ENCODE results near the gene ANKRD16. TPM values are rescaled to one million over a fixed set of nuclear protein-coding genes. Genes with fewer than 3 reads are reported as not detected.
"Not testable (repeated sequence)": the region's sequence is repeated elsewhere in the genome, so short reads cannot be mapped to it uniquely, and the experiment has no call there.

Gene ANKRD16
- total RNA-seq, 2 donors from 2014 or later, result 12.5 to 13.0 TPM

DNA sequence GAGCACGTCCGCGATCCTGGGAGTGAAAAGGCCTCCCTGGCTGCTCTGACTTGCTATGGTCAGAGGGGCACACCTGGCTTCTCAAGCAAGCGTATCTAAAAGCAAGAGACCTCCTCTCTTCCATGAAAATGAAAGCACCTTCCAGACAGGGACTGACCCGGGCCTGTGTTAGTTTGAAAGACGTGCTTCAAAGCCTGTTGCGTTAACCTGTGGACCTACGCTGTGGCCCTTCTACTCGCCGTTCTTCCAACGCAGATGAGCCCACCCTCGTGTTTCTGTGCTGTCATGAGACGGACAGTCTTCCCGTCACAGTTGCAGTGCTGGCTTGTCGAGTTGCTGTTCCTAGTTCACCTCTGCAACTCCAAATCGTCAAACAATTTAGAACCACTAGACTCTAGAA is 61.0 kb downstream of the ANKRD16 start:
- no peaks in the 10 kb centered on the region for H3K9me3 Mint-ChIP-seq
- no peaks in the 10 kb centered on the region for H3K27me3 Mint-ChIP-seq (ENCODE audit: insufficient read depth)
- Histone ChIP-seq H3K9ac (ENCODE audit: extremely low read depth, low read length, poor library complexity, severe bottlenecking) (no peak overlapping the region), H3K27ac (ENCODE audit: low read depth, low read length) (no peak overlapping the region), H3K4me3 (ENCODE audit: low read length) (no peak overlapping the region), H3K9me3 (ENCODE audit: control insufficient read depth, low read length) (no peaks in the 10 kb centered on the region), H3K27me3 (ENCODE audit: control insufficient read depth, insufficient read depth, low read length, poor library complexity, severe bottlenecking) (no peaks in the 10 kb centered on the region), H3K36me3 (ENCODE audit: control insufficient read depth, insufficient read depth, low read length) (no peaks in the 10 kb centered on the region), H3K4me1 (ENCODE audit: control insufficient read depth, insufficient read depth, low read length) (no peaks in the 10 kb centered on the region)
- peaks cover 3% of the 10 kb centered on the region for H3K4me1 Mint-ChIP-seq
- no peak overlapping the region for H3K27ac Mint-ChIP-seq
- no peak overlapping the region for H3K4me3 Mint-ChIP-seq
- 94 to 95% methylated on average over 15 to 16 of the region's 16 CpGs for WGBS, 2 experiments (ENCODE audit: insufficient coverage in 1 of 2, insufficient read length in 1 of 2)
- TF ChIP-seq, protein P1, sequence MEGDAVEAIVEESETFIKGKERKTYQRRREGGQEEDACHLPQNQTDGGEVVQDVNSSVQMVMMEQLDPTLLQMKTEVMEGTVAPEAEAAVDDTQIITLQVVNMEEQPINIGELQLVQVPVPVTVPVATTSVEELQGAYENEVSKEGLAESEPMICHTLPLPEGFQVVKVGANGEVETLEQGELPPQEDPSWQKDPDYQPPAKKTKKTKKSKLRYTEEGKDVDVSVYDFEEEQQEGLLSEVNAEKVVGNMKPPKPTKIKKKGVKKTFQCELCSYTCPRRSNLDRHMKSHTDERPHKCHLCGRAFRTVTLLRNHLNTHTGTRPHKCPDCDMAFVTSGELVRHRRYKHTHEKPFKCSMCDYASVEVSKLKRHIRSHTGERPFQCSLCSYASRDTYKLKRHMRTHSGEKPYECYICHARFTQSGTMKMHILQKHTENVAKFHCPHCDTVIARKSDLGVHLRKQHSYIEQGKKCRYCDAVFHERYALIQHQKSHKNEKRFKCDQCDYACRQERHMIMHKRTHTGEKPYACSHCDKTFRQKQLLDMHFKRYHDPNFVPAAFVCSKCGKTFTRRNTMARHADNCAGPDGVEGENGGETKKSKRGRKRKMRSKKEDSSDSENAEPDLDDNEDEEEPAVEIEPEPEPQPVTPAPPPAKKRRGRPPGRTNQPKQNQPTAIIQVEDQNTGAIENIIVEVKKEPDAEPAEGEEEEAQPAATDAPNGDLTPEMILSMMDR (conservative IDR thresholded peaks at IDR 0.05), result no peak
- no peak for DNase-seq
- H3K36me3 Mint-ChIP-seq (ENCODE audit: low read depth), result no peaks in the 10 kb centered on the region

DNA sequence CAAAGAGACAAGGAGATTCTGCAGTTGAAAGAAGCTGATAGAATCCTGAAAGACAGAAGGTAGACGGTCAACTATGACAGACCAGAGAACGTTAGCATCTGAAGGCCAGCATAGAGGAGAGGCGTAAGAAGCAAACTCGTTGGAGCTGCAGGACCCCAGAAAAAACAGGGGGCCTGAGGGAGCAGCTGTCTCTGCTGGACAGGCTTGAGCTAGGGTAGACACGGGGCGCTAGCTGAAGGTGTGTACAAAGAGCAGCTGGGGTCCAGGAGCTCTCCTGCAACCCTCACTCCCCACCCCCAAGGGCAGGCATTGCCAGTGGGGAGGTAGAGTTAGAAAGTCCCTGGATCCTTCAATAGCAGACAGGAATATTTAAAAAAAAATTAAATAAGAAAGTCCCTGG is 61.9 kb downstream of the ANKRD16 start:
- Mint-ChIP-seq H3K27me3 (ENCODE audit: insufficient read depth) (no peaks in the 10 kb centered on the region), H3K4me1 (peaks cover 3% of the 10 kb centered on the region), H3K9me3 (no peaks in the 10 kb centered on the region), H3K4me3 (no peak overlapping the region), H3K36me3 (ENCODE audit: low read depth) (no peaks in the 10 kb centered on the region), H3K27ac (no peak overlapping the region)
- DNase-seq, result no peak
- Histone ChIP-seq H3K4me1 (ENCODE audit: control insufficient read depth, insufficient read depth, low read length) (no peaks in the 10 kb centered on the region), H3K27ac (ENCODE audit: low read depth, low read length) (no peak overlapping the region), H3K4me3 (ENCODE audit: low read length) (no peak overlapping the region), H3K9me3 (ENCODE audit: control insufficient read depth, low read length) (no peaks in the 10 kb centered on the region), H3K36me3 (ENCODE audit: control insufficient read depth, insufficient read depth, low read length) (no peaks in the 10 kb centered on the region), H3K27me3 (ENCODE audit: control insufficient read depth, insufficient read depth, low read length, poor library complexity, severe bottlenecking) (no peaks in the 10 kb centered on the region), H3K9ac (ENCODE audit: extremely low read depth, low read length, poor library complexity, severe bottlenecking) (no peak overlapping the region)
- TF ChIP-seq, protein P1 (conservative IDR thresholded peaks at IDR 0.05), result no peak
- 90 to 91% methylated on average over 3 to 6 of the region's 6 CpGs for WGBS, 2 experiments (ENCODE audit: insufficient coverage in 1 of 2, insufficient read length in 1 of 2)

- H3K27ac ChIP-seq (ENCODE audit: low read depth, low read length); H3K36me3 ChIP-seq (ENCODE audit: control insufficient read depth, insufficient read depth, low read length); DNase-seq; H3K9me3 Mint-ChIP-seq; H3K27ac Mint-ChIP-seq; H3K9ac ChIP-seq (ENCODE audit: extremely low read depth, low read length, poor library complexity, severe bottlenecking); H3K4me3 Mint-ChIP-seq; H3K4me1 ChIP-seq (ENCODE audit: control insufficient read depth, insufficient read depth, low read length); H3K4me1 Mint-ChIP-seq; H3K36me3 Mint-ChIP-seq (ENCODE audit: low read depth); H3K9me3 ChIP-seq (ENCODE audit: control insufficient read depth, low read length); H3K4me3 ChIP-seq (ENCODE audit: low read length); H3K27me3 ChIP-seq (ENCODE audit: control insufficient read depth, insufficient read depth, low read length, poor library complexity, severe bottlenecking); H3K27me3 Mint-ChIP-seq (ENCODE audit: insufficient read depth): not testable (repeated sequence)
- 84 to 89% methylated on average over 5 to 6 of the region's 6 CpGs for WGBS, 2 experiments (ENCODE audit: insufficient coverage in 1 of 2, insufficient read length in 1 of 2)
Measured at GRCh38 chr10:5826511-5826910, 63.2 kb downstream of the ANKRD16 start.

DNA sequence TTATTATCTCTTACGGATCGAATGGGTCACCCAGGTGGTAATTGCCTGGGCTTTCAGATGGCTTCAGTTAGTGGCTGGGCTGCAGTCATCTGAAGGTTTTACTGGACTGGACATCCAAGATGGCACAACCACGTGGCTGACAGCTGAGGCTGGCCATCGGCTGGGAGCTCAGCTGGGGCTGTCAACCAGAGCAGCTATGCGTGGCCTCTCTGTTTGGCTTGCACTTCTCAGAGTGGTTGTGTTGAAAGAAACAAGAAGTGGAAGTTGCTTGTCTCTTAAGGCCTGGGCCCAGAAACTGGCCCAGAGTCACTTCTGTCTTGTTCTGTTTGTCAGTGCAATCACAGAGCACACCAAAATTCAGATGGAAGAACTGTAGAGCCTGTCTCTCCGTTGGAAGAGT is 70.8 kb downstream of the ANKRD16 start:
- H3K4me1 Mint-ChIP-seq, result peaks cover 5% of the 10 kb centered on the region
- TF ChIP-seq, protein P1 (conservative IDR thresholded peaks at IDR 0.05), result no peak
- Histone ChIP-seq H3K4me3 (ENCODE audit: low read length) (no peak overlapping the region), H3K27ac (ENCODE audit: low read depth, low read length) (no peak overlapping the region), H3K36me3 (ENCODE audit: control insufficient read depth, insufficient read depth, low read length) (no peaks in the 10 kb centered on the region), H3K27me3 (ENCODE audit: control insufficient read depth, insufficient read depth, low read length, poor library complexity, severe bottlenecking) (no peaks in the 10 kb centered on the region), H3K4me1 (ENCODE audit: control insufficient read depth, insufficient read depth, low read length) (peaks cover 3% of the 10 kb centered on the region), H3K9me3 (ENCODE audit: control insufficient read depth, low read length) (no peaks in the 10 kb centered on the region), H3K9ac (ENCODE audit: extremely low read depth, low read length, poor library complexity, severe bottlenecking) (no peak overlapping the region)
- 93 to 100% methylated on average over 4 to 6 of the region's 6 CpGs for WGBS, 2 experiments (ENCODE audit: insufficient coverage in 1 of 2, insufficient read length in 1 of 2)
- no peaks in the 10 kb centered on the region for H3K9me3 Mint-ChIP-seq
- peaks cover 2% of the 10 kb centered on the region for H3K36me3 Mint-ChIP-seq (ENCODE audit: low read depth)
- H3K4me3 Mint-ChIP-seq, result no peak overlapping the region
- DNase-seq, result no peak
- no peak overlapping the region for H3K27ac Mint-ChIP-seq
- peaks cover 4% of the 10 kb centered on the region for H3K27me3 Mint-ChIP-seq (ENCODE audit: insufficient read depth)

All from endodermal cell (in vitro differentiated cells).